Measurements from ENCODE around the gene GPS1. TPM values are rescaled to one million over a fixed set of nuclear protein-coding genes. Genes with fewer than 3 reads are reported as not detected.

Gene GPS1
- total and polyA plus RNA-seq, 2 donors (not counting 1 experiment from before 2014, with no cell fraction given) = 80.5 to 124 TPM

- Histone ChIP-seq H3K4me2 (replicated peaks; ENCODE audit: low read depth, low read length, poor library complexity, severe bottlenecking) (no peak overlapping the region), H3K4me1 (ENCODE audit: control insufficient read depth in 2 of 2, insufficient read depth in 2 of 2, low read length in 2 of 2) (no peaks in the 10 kb centered on the region), H3K36me3 (replicated peaks in 1 of 2; ENCODE audit: control extremely low read depth in 1 of 2, control insufficient read depth in 1 of 2, extremely low read depth in 1 of 2, insufficient read depth in 2 of 2, low read length in 1 of 2) (peaks cover 0 to 30% of the 10 kb centered on the region in 2 experiments), H3K79me2 (ENCODE audit: control insufficient read depth, insufficient read depth, low read length) (no peaks in the 10 kb centered on the region), H3K27me3 (replicated peaks in 1 of 4; ENCODE audit: control extremely low read depth in 1 of 4, control insufficient read depth in 3 of 4, insufficient read depth in 4 of 4, low read length in 3 of 4) (no peaks in the 10 kb centered on the region), H4K20me1 (ENCODE audit: control insufficient read depth, insufficient read depth, low read length, poor library complexity, severe bottlenecking) (no peaks in the 10 kb centered on the region), H3K9ac (ENCODE audit: low read length) (no peak overlapping the region), H3K9me3 (ENCODE audit: control extremely low read depth in 1 of 3, control insufficient read depth in 2 of 3, insufficient read depth in 1 of 3, low read length in 2 of 3) (no peaks in the 10 kb centered on the region), H2AFZ (ENCODE audit: insufficient read depth, low read depth, low read length, poor library complexity, severe bottlenecking) (no peak overlapping the region), H3K4me3 (ENCODE audit: control extremely low read depth in 1 of 5, extremely low read depth in 1 of 5, insufficient read depth in 1 of 5, low read depth in 2 of 5, low read length in 4 of 5) (no peak overlapping the region), H3K27ac (ENCODE audit: low read length in 2 of 2) (no peak overlapping the region)
- ATAC-seq (ENCODE audit: low read depth) = no peak
- Mint-ChIP-seq H3K4me1 (no peaks in the 10 kb centered on the region), H3K4me3 (no peak overlapping the region), H3K27me3 (no peaks in the 10 kb centered on the region), H3K27ac (no peak overlapping the region), H3K9me3 (ENCODE audit: insufficient read depth) (no peaks in the 10 kb centered on the region)
- intact Hi-C loops (cut with micrococcal nuclease) = no loop called here
- ChIA-PET CTCF (no interaction called here), POLR2A (no interaction called here)
- DNase-seq = no peak
- 95% methylated on average over 17 of the region's 18 CpGs for WGBS (ENCODE audit: insufficient coverage)
- TF ChIP-seq EZH2 (IDR thresholded peaks at IDR 0.05; ENCODE audit: borderline replicate concordance, insufficient read depth, low read depth, low read length, poor library complexity, severe bottlenecking) = no peak
These were observed 26.7 kb downstream of the GPS1 start for GRCh38 chr17:82078433-82078832.

GRCh38 chr17:82079001-82079677 lies 27.4 kb downstream of the GPS1 start:
- H3K9ac ChIP-seq (ENCODE audit: low read length) = no peak overlapping the region
- POLR2A ChIA-PET = no interaction called here
- no peaks in the 10 kb centered on the region for H3K9me3 ChIP-seq (ENCODE audit: control extremely low read depth in 1 of 3, control insufficient read depth in 2 of 3, insufficient read depth in 1 of 3, low read length in 2 of 3)
- TF ChIP-seq EZH2 (IDR thresholded peaks at IDR 0.05; ENCODE audit: borderline replicate concordance, insufficient read depth, low read depth, low read length, poor library complexity, severe bottlenecking) (no peak), CTCF (IDR thresholded peaks at IDR 0.05) (no peak)
- H2AFZ ChIP-seq (ENCODE audit: insufficient read depth, low read depth, low read length, poor library complexity, severe bottlenecking) = no peak overlapping the region
- Mint-ChIP-seq H3K9me3 (ENCODE audit: insufficient read depth) (no peaks in the 10 kb centered on the region), H3K4me3 (no peak overlapping the region), H3K27me3 (no peaks in the 10 kb centered on the region), H3K27ac (no peak overlapping the region), H3K4me1 (no peaks in the 10 kb centered on the region)
- H3K27me3 ChIP-seq (replicated peaks in 1 of 4; ENCODE audit: control extremely low read depth in 1 of 4, control insufficient read depth in 3 of 4, insufficient read depth in 4 of 4, low read length in 3 of 4) = no peaks in the 10 kb centered on the region
- intact Hi-C loops (cut with micrococcal nuclease) = no loop called here
- DNase-seq = no peak
- H3K4me2 ChIP-seq (replicated peaks; ENCODE audit: low read depth, low read length, poor library complexity, severe bottlenecking) = no peak overlapping the region
- no peak for ATAC-seq (ENCODE audit: low read depth)
- H3K27ac ChIP-seq (ENCODE audit: low read length in 2 of 2) = no peak overlapping the region
- H3K4me3 ChIP-seq (ENCODE audit: control extremely low read depth in 1 of 5, extremely low read depth in 1 of 5, insufficient read depth in 1 of 5, low read depth in 2 of 5, low read length in 4 of 5) = no peak overlapping the region
- H3K4me1 ChIP-seq (ENCODE audit: control insufficient read depth in 2 of 2, insufficient read depth in 2 of 2, low read length in 2 of 2) = no peaks in the 10 kb centered on the region
- CTCF ChIA-PET = no interaction called here
- peaks cover 0 to 33% of the 10 kb centered on the region in 2 experiments for H3K36me3 ChIP-seq (replicated peaks in 1 of 2; ENCODE audit: control extremely low read depth in 1 of 2, control insufficient read depth in 1 of 2, extremely low read depth in 1 of 2, insufficient read depth in 2 of 2, low read length in 1 of 2)
- H4K20me1 ChIP-seq (ENCODE audit: control insufficient read depth, insufficient read depth, low read length, poor library complexity, severe bottlenecking) = no peaks in the 10 kb centered on the region
- H3K79me2 ChIP-seq (ENCODE audit: control insufficient read depth, insufficient read depth, low read length) = no peaks in the 10 kb centered on the region
- WGBS (ENCODE audit: insufficient coverage) = 97% methylated on average over 42 of the region's 47 CpGs
